ENCODE results near the gene MFGE8. TPM values are rescaled to one million over a fixed set of nuclear protein-coding genes. Genes with fewer than 3 reads are reported as not detected.

Gene MFGE8
- total RNA-seq, 4 donors from 2014 or later, result 213 to 446 (median 343) TPM

GRCh38 chr15:88899251-88899650 is 13.9 kb downstream of the MFGE8 start:
- TF ChIP-seq CTCF (IDR thresholded peaks at IDR 0.05; ENCODE audit: low read depth), result no peak

GRCh38 chr15:88898736-88899135 is 14.4 kb downstream of the MFGE8 start:
- TF ChIP-seq CTCF (IDR thresholded peaks at IDR 0.05; ENCODE audit: low read depth), result no peak

- TF ChIP-seq CTCF (IDR thresholded peaks at IDR 0.05; ENCODE audit: low read depth), result no peak
Measured at GRCh38 chr15:88897456-88898194, 15.6 kb downstream of the MFGE8 start.

DNA sequence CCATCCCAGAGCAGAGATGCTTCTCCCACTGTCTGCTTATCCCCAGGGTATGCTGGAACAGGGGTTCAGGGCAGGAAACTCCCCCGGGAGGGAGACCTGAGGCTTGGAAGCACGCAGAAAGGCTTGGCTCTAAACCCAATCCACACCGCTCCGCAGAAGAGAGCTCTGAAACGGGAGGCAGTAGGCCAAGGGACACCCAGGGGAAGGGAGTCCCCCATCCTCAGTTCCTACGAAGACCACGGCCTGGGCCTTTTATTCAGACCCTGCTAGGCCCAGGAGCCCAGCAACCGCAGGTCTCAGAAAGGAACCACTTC is 16.1 kb downstream of the MFGE8 start:
- no peak for TF ChIP-seq CTCF (IDR thresholded peaks at IDR 0.05; ENCODE audit: low read depth)

DNA sequence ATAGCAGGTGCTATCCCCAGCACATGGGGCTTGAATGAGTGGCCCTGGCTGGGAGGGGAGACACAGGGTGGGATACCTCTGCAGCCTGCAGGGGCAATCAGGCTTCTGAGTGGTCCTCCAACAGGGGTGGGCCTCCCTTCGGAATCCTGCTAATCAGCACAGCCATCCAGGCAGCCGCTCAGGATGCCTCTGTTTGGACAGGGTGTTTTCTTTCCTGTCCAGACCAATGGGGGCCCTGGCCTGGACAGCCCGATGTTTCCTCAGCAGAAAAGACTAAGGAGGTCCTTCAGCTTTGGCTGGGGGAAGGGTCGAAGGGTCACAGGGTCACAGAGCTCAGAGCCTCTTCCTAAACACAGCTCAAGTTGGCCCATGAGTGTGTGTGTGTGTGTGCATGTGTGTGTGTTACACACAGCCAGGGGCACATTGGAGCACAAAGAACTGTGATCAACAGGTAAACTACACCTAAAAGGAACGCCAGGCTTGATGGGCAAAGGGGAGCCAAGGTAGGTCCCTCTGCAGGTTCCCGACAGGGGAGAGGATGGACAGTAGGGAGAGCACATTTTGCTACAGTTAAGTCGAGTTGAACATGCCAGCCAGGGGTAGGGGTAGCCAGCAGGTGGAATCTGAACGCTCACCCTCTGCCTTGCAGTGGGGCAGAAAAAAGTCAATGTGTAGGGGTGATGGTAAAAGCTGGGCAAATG is 16.7 kb downstream of the MFGE8 start:
- no peak for TF ChIP-seq CTCF (IDR thresholded peaks at IDR 0.05; ENCODE audit: low read depth)

DNA sequence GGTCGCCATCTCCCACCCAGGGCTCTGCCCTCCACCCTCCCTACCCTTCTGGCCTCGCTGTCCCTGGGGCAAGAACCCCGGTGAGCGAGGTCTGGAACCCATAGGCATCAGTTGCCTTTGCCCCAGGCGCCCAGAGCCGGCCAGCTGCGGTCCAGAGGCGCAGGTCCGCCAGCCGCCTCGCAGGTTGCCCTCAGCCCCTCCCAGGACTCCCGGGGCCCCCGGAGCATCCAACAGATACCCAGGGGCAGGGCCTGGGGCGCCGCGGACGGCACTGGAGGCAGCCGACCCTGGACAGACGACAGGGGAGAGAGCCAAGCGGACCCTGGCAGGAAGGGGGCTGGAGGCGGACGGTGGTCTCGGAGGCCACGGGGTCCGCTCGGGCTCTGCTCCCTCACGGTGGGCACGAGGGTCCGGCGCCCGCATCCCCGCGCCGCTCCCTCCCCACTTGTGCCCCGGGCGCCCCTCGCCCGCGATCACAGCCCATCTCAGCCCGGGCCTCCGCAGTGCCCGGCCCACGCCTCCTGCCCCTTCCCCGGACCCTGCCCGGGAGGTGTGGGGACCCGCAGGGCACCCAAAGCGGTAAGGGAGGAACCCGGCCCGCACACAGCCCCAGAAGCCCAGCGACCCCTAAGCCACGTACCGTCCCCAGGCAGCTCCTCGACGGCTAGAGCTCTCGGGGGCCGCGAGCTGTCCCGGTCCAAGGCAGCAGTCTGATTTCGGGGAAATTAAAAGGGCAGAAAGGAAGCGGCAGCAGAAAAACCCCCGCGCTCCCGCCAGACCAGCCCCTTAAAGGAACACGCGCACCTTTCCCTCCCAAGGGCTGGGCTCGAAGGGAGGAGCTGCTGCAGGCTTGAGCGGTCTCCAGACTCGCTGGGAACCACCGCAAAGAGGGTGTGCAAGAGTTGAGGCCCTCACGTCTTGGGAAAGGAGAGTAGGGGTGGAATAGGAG is 18.1 kb downstream of the MFGE8 start, which contains the start of gene HAPLN3:
HAPLN3 (minus strand) TSS at position 726 of the 949 bp plus-strand sequence. CDS start 8,246 bp downstream, outside the sequence.
- TF ChIP-seq CTCF (IDR thresholded peaks at IDR 0.05; ENCODE audit: low read depth), result no peak
